Measurements from ENCODE around the gene AUTS2.

The AUTS2 gene

DNA sequence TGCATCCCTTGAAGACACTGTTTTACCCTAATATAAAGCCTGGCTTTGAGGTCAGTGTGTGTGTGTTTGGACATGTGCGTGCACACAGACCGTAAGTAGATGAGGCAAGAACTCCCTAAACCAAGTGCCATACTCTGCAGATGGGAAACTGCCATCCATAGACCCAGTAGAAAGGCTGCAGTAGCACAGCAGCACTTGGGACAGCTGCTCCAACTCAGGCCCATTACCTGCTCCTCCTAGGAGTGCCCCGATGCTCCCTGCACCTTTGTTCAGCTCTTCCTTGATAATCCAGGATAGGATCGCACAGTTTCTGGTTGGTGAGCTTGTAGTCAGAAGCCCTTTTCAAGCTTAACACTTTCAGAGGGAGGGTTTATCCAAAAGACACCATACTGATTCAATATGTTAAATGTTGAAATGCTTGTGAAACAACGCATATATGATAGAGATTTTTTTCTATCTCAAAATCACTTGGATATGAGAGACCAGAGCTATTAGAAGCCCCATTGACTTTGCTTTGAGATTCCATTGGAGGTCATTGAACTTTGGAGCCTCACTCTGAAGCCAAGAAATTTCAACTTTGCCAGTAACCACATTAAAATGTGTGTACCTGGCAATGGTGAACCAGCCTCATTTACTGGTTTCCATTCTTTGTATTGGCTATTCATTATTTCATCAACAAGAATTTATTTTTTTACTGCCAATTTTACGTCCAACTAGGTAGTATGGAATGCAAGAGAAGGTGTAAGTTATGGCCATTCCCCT, 776.7 kb downstream of the AUTS2 start:
- no peak overlapping the region for H3K9ac ChIP-seq (ENCODE audit: low read depth in 1 of 2, low read length in 2 of 2)
- no peaks in the 10 kb centered on the region for H3K4me1 ChIP-seq (ENCODE audit: control insufficient read depth in 1 of 2, insufficient read depth in 2 of 2, low read length in 2 of 2)
- no peaks in the 10 kb centered on the region for H3K36me3 ChIP-seq (ENCODE audit: control insufficient read depth in 1 of 2, insufficient read depth in 2 of 2, low read length in 2 of 2)
- H3K4me3 ChIP-seq (ENCODE audit: low read depth in 1 of 2, low read length in 2 of 2), result no peak overlapping the region
- no peaks in the 10 kb centered on the region for H3K27me3 ChIP-seq (ENCODE audit: control insufficient read depth in 1 of 2, insufficient read depth in 2 of 2, low read length in 2 of 2)
- no peaks in the 10 kb centered on the region for H3K9me3 ChIP-seq (ENCODE audit: control insufficient read depth in 1 of 2, low read length in 2 of 2)
- H3K27ac ChIP-seq (ENCODE audit: low read depth, low read length), result no peak overlapping the region

DNA sequence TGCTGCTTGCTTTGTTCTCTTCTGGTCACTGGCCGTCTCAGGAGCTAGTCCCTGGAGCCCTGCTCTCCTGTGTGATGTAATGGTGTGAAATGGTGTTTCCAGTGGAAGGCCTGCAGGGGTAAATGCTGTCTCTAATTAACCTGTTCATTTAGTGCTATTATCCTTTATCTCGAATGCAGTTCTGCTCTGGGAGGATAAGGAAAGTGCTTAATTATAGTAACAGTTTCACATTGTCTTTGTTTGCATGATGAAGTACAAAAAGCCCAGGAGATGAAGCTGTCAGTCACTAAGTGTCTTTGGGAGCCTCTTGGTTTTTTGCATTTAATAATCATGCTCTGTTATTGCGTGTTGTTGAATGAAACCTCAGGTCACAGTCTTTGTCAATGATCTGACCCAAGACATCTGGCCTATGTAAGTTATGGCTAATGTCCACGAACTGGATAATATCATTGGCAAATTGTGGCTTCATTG, 778.3 kb downstream of the AUTS2 start:
- no peaks in the 10 kb centered on the region for H3K27me3 ChIP-seq (ENCODE audit: control insufficient read depth in 1 of 2, insufficient read depth in 2 of 2, low read length in 2 of 2)
- H3K27ac ChIP-seq (ENCODE audit: low read depth, low read length), result no peak overlapping the region
- no peaks in the 10 kb centered on the region for H3K9me3 ChIP-seq (ENCODE audit: control insufficient read depth in 1 of 2, low read length in 2 of 2)
- H3K9ac ChIP-seq (ENCODE audit: low read depth in 1 of 2, low read length in 2 of 2), result no peak overlapping the region
- no peaks in the 10 kb centered on the region for H3K4me1 ChIP-seq (ENCODE audit: control insufficient read depth in 1 of 2, insufficient read depth in 2 of 2, low read length in 2 of 2)
- H3K36me3 ChIP-seq (ENCODE audit: control insufficient read depth in 1 of 2, insufficient read depth in 2 of 2, low read length in 2 of 2), result no peaks in the 10 kb centered on the region
- no peak overlapping the region for H3K4me3 ChIP-seq (ENCODE audit: low read depth in 1 of 2, low read length in 2 of 2)

DNA sequence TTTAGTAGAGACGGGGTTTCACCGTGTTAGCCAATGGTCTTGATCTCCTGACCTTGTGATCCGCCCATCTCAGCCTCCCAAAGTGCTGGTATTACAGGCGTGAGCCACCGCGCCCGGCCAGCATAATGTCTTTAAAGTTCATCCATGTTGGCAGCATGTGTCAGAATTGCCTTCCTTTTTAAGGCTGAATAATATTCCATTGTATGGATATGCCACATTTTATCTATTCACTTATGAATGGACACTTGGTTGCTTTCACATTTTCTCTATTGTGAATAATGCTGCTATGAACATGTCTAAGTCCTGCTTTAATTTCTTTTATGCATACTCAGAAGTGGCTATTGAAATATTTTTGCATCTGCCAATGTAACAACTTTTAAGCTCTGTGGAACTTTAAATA, 779.7 kb downstream of the AUTS2 start:
- H3K4me1 ChIP-seq (ENCODE audit: control insufficient read depth in 1 of 2, insufficient read depth in 2 of 2, low read length in 2 of 2), result no peaks in the 10 kb centered on the region
- no peak overlapping the region for H3K27ac ChIP-seq (ENCODE audit: low read depth, low read length)
- no peak overlapping the region for H3K9ac ChIP-seq (ENCODE audit: low read depth in 1 of 2, low read length in 2 of 2)
- no peaks in the 10 kb centered on the region for H3K36me3 ChIP-seq (ENCODE audit: control insufficient read depth in 1 of 2, insufficient read depth in 2 of 2, low read length in 2 of 2)
- no peak overlapping the region for H3K4me3 ChIP-seq (ENCODE audit: low read depth in 1 of 2, low read length in 2 of 2)
- H3K27me3 ChIP-seq (ENCODE audit: control insufficient read depth in 1 of 2, insufficient read depth in 2 of 2, low read length in 2 of 2), result no peaks in the 10 kb centered on the region
- no peaks in the 10 kb centered on the region for H3K9me3 ChIP-seq (ENCODE audit: control insufficient read depth in 1 of 2, low read length in 2 of 2)

DNA sequence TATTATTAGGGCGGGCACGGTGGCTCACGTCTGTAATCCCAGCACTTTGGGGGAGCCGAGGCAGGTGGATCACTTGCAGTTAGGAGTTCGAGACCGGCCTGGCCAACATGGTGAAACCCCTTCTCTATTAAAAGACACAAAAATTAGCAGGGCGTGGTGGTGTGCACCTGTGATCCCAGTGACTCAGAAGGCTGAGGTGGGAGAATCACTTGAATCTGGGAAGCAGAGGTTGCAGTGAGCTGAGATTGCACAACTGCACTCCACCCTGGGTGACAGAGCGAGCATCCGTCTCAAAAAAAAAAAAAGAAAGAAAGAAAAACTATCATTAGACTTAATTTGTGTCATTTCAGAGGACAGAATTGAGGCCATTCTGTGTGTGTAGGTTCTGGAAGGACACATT, 780.9 kb downstream of the AUTS2 start:
- Histone ChIP-seq H3K27me3 (ENCODE audit: control insufficient read depth in 1 of 2, insufficient read depth in 2 of 2, low read length in 2 of 2) (no peaks in the 10 kb centered on the region), H3K9me3 (ENCODE audit: control insufficient read depth in 1 of 2, low read length in 2 of 2) (no peaks in the 10 kb centered on the region), H3K36me3 (ENCODE audit: control insufficient read depth in 1 of 2, insufficient read depth in 2 of 2, low read length in 2 of 2) (no peaks in the 10 kb centered on the region), H3K27ac (ENCODE audit: low read depth, low read length) (no peak overlapping the region), H3K9ac (ENCODE audit: low read depth in 1 of 2, low read length in 2 of 2) (no peak overlapping the region), H3K4me3 (ENCODE audit: low read depth in 1 of 2, low read length in 2 of 2) (no peak overlapping the region), H3K4me1 (ENCODE audit: control insufficient read depth in 1 of 2, insufficient read depth in 2 of 2, low read length in 2 of 2) (no peaks in the 10 kb centered on the region)

DNA sequence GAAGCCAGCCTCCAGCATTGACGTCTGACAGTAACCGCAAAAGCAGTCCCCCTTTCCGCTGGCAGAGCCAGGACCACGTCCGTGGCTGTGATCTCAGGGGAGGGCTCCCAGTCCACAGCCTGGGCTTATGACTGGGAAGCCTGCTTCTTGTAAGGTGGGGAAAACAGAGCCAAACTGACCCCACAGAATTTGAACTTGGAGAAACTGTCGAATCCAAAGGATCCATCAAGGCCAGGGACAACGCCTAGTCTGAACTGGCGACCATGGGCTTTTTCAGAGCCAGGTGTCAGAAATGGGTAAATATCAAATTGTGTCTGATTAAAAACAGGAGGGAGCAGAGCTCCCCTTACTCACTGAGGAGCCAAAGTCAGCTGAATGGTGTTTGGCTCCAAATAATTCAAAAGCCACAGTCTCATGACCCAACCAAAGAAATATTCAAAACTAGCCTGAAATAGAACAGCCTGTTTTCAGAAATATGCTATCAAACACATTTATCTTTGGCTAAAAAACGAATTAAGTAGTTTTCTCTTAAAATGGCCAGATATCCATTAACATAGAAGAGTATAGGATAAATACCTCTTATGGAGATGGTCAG, 782.2 kb downstream of the AUTS2 start:
- Histone ChIP-seq H3K4me1 (ENCODE audit: control insufficient read depth in 1 of 2, insufficient read depth in 2 of 2, low read length in 2 of 2) (no peaks in the 10 kb centered on the region), H3K27ac (ENCODE audit: low read depth, low read length) (no peak overlapping the region), H3K4me3 (ENCODE audit: low read depth in 1 of 2, low read length in 2 of 2) (no peak overlapping the region), H3K9ac (ENCODE audit: low read depth in 1 of 2, low read length in 2 of 2) (no peak overlapping the region), H3K9me3 (ENCODE audit: control insufficient read depth in 1 of 2, low read length in 2 of 2) (no peaks in the 10 kb centered on the region), H3K36me3 (ENCODE audit: control insufficient read depth in 1 of 2, insufficient read depth in 2 of 2, low read length in 2 of 2) (no peaks in the 10 kb centered on the region), H3K27me3 (ENCODE audit: control insufficient read depth in 1 of 2, insufficient read depth in 2 of 2, low read length in 2 of 2) (no peaks in the 10 kb centered on the region)

DNA sequence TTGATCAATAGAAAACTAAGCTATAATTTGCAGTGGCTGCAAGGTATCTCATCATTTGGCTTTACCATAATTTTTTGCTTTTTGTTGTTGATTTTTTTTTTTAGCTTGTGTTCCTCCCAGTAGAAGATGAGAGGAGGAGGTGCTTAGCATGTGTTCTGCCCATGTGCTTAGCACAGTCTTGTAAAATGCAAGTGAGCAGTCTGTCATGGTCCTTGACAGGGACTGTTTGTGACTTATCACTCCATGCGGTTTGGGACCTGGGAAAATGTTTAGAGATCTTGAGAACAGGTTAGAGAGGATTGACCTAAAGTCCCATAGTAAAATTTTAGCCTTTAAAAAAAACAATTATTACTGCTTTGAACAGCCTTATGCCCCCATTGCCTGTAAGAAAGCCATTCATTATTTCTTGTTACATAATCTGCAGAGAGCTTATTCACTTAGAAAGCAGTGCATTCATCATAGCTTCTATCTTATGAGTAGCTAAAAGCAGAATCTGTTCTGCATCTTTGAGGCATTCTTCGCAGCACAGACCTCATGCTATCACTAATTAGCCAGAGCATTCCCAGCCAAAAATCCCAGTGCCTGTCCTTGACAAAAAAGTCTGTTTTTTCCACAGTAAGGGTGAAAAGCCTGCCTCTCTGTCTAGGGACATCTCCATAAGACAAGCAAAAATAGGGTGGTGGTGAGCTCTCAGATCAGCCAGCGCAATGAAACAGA, 784.9 kb downstream of the AUTS2 start:
- no peak overlapping the region for H3K9ac ChIP-seq (ENCODE audit: low read depth in 1 of 2, low read length in 2 of 2)
- no peak overlapping the region for H3K27ac ChIP-seq (ENCODE audit: low read depth, low read length)
- no peaks in the 10 kb centered on the region for H3K9me3 ChIP-seq (ENCODE audit: control insufficient read depth in 1 of 2, low read length in 2 of 2)
- H3K4me1 ChIP-seq (ENCODE audit: control insufficient read depth in 1 of 2, insufficient read depth in 2 of 2, low read length in 2 of 2), result no peaks in the 10 kb centered on the region
- H3K27me3 ChIP-seq (ENCODE audit: control insufficient read depth in 1 of 2, insufficient read depth in 2 of 2, low read length in 2 of 2), result no peaks in the 10 kb centered on the region
- H3K4me3 ChIP-seq (ENCODE audit: low read depth in 1 of 2, low read length in 2 of 2), result no peak overlapping the region
- H3K36me3 ChIP-seq (ENCODE audit: control insufficient read depth in 1 of 2, insufficient read depth in 2 of 2, low read length in 2 of 2), result no peaks in the 10 kb centered on the region

DNA sequence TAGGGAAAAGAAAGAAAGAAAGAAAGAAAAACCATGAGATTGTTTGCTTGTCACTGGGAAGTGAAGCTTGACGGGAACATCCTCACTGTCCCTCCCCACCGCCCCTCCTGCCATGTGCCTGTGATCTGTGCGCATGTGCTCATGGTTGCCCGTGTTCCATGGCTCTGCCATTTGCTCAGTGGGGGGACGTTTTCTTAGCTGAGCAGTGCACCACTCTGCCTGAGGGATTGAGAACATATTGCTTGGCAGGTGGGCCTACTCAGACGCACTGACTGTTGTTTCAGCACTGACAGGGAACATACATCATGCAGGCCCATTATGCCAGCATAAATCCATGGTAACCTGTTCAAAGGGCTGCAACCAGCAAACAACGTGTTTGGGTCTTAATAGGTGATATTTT, 785.7 kb downstream of the AUTS2 start:
- no peaks in the 10 kb centered on the region for H3K27me3 ChIP-seq (ENCODE audit: control insufficient read depth in 1 of 2, insufficient read depth in 2 of 2, low read length in 2 of 2)
- H3K4me1 ChIP-seq (ENCODE audit: control insufficient read depth in 1 of 2, insufficient read depth in 2 of 2, low read length in 2 of 2), result no peaks in the 10 kb centered on the region
- H3K36me3 ChIP-seq (ENCODE audit: control insufficient read depth in 1 of 2, insufficient read depth in 2 of 2, low read length in 2 of 2), result no peaks in the 10 kb centered on the region
- no peaks in the 10 kb centered on the region for H3K9me3 ChIP-seq (ENCODE audit: control insufficient read depth in 1 of 2, low read length in 2 of 2)
- no peak overlapping the region for H3K27ac ChIP-seq (ENCODE audit: low read depth, low read length)
- H3K9ac ChIP-seq (ENCODE audit: low read depth in 1 of 2, low read length in 2 of 2), result no peak overlapping the region
- H3K4me3 ChIP-seq (ENCODE audit: low read depth in 1 of 2, low read length in 2 of 2), result no peak overlapping the region

DNA sequence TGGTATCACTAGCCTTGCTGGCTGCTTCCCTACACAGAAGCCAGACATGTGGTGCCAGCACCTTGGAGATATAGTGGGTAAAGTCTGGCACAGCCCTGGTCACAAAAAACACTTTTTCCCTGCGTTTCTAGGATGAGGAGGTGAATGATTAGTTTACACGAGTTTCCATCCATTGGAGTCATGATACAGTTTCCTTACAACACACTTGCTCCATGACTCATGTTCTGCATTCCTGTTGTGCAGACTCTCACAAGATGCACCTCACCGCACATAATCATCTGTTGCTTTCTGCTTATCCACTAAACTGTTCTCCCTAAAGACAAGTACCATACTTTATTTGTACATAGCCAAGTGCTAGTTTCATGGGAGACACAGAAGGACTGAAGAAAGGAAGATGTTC, 786.6 kb downstream of the AUTS2 start:
- H3K27ac ChIP-seq (ENCODE audit: low read depth, low read length), result no peak overlapping the region
- no peak overlapping the region for H3K9ac ChIP-seq (ENCODE audit: low read depth in 1 of 2, low read length in 2 of 2)
- H3K36me3 ChIP-seq (ENCODE audit: control insufficient read depth in 1 of 2, insufficient read depth in 2 of 2, low read length in 2 of 2), result no peaks in the 10 kb centered on the region
- H3K4me1 ChIP-seq (ENCODE audit: control insufficient read depth in 1 of 2, insufficient read depth in 2 of 2, low read length in 2 of 2), result no peaks in the 10 kb centered on the region
- H3K9me3 ChIP-seq (ENCODE audit: control insufficient read depth in 1 of 2, low read length in 2 of 2), result no peaks in the 10 kb centered on the region
- no peak overlapping the region for H3K4me3 ChIP-seq (ENCODE audit: low read depth in 1 of 2, low read length in 2 of 2)
- no peaks in the 10 kb centered on the region for H3K27me3 ChIP-seq (ENCODE audit: control insufficient read depth in 1 of 2, insufficient read depth in 2 of 2, low read length in 2 of 2)

DNA sequence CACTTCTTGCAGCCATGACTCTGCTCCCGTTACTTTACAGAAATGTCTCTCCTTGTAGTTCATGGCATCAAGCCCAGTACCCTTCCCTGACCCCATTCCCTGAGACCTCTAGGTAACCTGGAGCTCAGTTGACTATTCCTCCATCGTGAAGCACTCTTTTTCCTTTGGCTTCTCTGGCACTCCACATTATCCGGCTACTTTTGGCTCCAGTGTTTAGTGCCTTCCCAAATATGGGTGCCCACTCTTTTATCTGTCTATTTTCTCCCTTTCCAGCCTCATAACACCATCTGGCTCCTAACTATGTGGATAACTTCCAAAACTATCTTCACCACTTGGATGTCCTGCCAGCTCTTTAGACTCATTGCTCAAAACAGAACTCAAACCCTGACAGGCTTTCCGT, 788.9 kb downstream of the AUTS2 start:
- Histone ChIP-seq H3K27ac (ENCODE audit: low read depth, low read length) (no peak overlapping the region), H3K9ac (ENCODE audit: low read depth in 1 of 2, low read length in 2 of 2) (no peak overlapping the region), H3K9me3 (ENCODE audit: control insufficient read depth in 1 of 2, low read length in 2 of 2) (no peaks in the 10 kb centered on the region), H3K36me3 (ENCODE audit: control insufficient read depth in 1 of 2, insufficient read depth in 2 of 2, low read length in 2 of 2) (no peaks in the 10 kb centered on the region), H3K4me3 (ENCODE audit: low read depth in 1 of 2, low read length in 2 of 2) (no peak overlapping the region), H3K4me1 (ENCODE audit: control insufficient read depth in 1 of 2, insufficient read depth in 2 of 2, low read length in 2 of 2) (no peaks in the 10 kb centered on the region), H3K27me3 (ENCODE audit: control insufficient read depth in 1 of 2, insufficient read depth in 2 of 2, low read length in 2 of 2) (no peaks in the 10 kb centered on the region)

DNA sequence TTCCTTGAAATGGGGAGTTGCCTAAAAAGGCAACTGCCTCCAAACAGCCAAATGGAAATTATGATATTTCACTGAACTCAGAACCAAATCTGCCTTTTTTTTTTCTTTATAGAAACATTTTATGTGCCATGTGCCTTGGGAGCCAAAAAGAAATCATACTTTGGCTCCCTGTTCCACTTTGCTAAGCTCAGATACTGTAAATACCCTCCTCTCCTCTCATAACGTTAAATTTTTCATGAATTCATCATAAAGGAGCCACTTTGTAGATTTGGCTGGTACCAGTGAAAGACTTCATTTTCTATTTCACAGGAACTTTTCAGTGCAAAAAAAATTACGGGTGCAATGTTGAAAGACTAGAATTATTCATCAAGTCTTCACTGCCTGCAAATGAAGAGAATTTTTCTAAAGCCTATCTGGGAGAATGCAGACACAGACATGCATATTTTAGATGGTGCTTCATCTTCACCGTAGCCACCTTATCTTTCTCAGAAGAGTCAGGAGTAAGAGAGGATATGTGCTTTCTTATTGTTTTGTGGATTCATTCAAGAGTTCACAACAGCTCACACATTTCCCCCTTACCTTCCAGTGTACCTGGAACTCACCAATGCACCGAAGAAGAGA, 791.4 kb downstream of the AUTS2 start:
- Histone ChIP-seq H3K27ac (ENCODE audit: low read depth, low read length) (no peak overlapping the region), H3K27me3 (ENCODE audit: control insufficient read depth in 1 of 2, insufficient read depth in 2 of 2, low read length in 2 of 2) (no peaks in the 10 kb centered on the region), H3K36me3 (ENCODE audit: control insufficient read depth in 1 of 2, insufficient read depth in 2 of 2, low read length in 2 of 2) (no peaks in the 10 kb centered on the region), H3K4me1 (ENCODE audit: control insufficient read depth in 1 of 2, insufficient read depth in 2 of 2, low read length in 2 of 2) (no peaks in the 10 kb centered on the region), H3K9me3 (ENCODE audit: control insufficient read depth in 1 of 2, low read length in 2 of 2) (no peaks in the 10 kb centered on the region), H3K4me3 (ENCODE audit: low read depth in 1 of 2, low read length in 2 of 2) (no peak overlapping the region), H3K9ac (ENCODE audit: low read depth in 1 of 2, low read length in 2 of 2) (no peak overlapping the region)
